PFSK-1 (cell line): ENCODE data around the gene UCP2.

Experiments used
- FOXP2 ChIP-seq: optimal IDR thresholded peaks from 2 replicates; pipeline ENCODE3; 2011; ENCODE audit warnings: borderline replicate concordance, control low read depth, inconsistent platforms; ENCODE audit not compliant: insufficient read depth; ENCODE audit errors: extremely low read length, extremely low read depth
- POLR2AphosphoS5 ChIP-seq: IDR thresholded peaks from 2 replicates; pipeline ENCODE4 v1.6.1; 2012; ENCODE audit warnings: low read depth, mild to moderate bottlenecking, control low read depth, low read length, moderate library complexity
- REST ChIP-seq, 2 experiments: IDR thresholded peaks; 2 replicates each; pipeline versions ENCODE4 v1.6.1 to v1.8.0; 2011 to 2012; ENCODE audit warnings: low read depth in 2 of 2, low read length in 2 of 2, control low read depth in 1 of 2, inconsistent platforms in 1 of 2, mild to moderate bottlenecking in 1 of 2, moderate library complexity in 1 of 2; ENCODE audit not compliant: insufficient read depth in 1 of 2
- SIN3A ChIP-seq: IDR thresholded peaks from 2 replicates; pipeline ENCODE4 v1.6.1; 2012; ENCODE audit warnings: mild to moderate bottlenecking, low read length, moderate library complexity, borderline replicate concordance; ENCODE audit not compliant: insufficient read depth
- TAF1 ChIP-seq: IDR thresholded peaks from 2 replicates; pipeline ENCODE4 v1.6.1; 2012; ENCODE audit warnings: low read length, control low read depth, borderline replicate concordance; ENCODE audit not compliant: insufficient read depth

- TF ChIP-seq REST (IDR thresholded peaks at IDR 0.05; ENCODE audit: insufficient read depth in 1 of 2, low read depth in 2 of 2, low read length in 2 of 2) (no peak), TAF1 (no peak), POLR2AphosphoS5 (no peak), FOXP2 (no peak), SIN3A (no peak)
Observed at GRCh38 chr11:73956876-73957653, 25.6 kb downstream of the UCP2 start.
